B cell (primary cell): Measurements from ENCODE around the gene DKKL1. TPM values are rescaled to one million over a fixed set of nuclear protein-coding genes. Genes with fewer than 3 reads are reported as not detected.

ENCODE experiments used
- ATAC-seq: fragments of 200-7000 bp; cut with Tn5 transposase; one replicate; pipeline ENCODE4 v1.10.0; 2021; ENCODE audit warnings: low read depth, mild to moderate bottlenecking, moderate number of reproducible peaks, moderate library complexity
- CTCF ChIA-PET: fragments of 350-600 bp; sonication (Branson Sonifier 250); formaldehyde crosslinking; loops from one replicate; lab custom pipeline; 2021; ENCODE audit warnings: antibody characterized with exemption, inconsistent platforms; lab: Charles Lee
- POLR2A ChIA-PET: fragments of 350-600 bp; sonication (Branson Sonifier 250); formaldehyde crosslinking; loops from one replicate; lab custom pipeline; 2021; ENCODE audit warnings: antibody characterized with exemption; lab: Charles Lee
- DNase-seq: peaks from one replicate; pipeline ENCODE4 v3.0.0; 2013
- H2AFZ ChIP-seq: 2 replicates; pipeline ENCODE4 v1.6.1; 2012; ENCODE audit warnings: mild to moderate bottlenecking, low read depth, low read length; ENCODE audit not compliant: insufficient read depth, poor library complexity, severe bottlenecking
- H3K27ac ChIP-seq, 2 donors: 1 replicate in 1 of 2; 2 replicates in 1 of 2; pipeline ENCODE4 v1.5.1; 2012 to 2013; ENCODE audit warnings: low read length in 2 of 2, mild to moderate bottlenecking in 2 of 2, moderate library complexity in 1 of 2
- H3K27me3 ChIP-seq, 4 experiments: fragments of 200-600 bp in 1 of 4; sonication (generic) in 1 of 4; replicated peaks in 1 of 4; 1 replicate in 2 of 4; 2 replicates in 2 of 4; pipeline versions ENCODE4 v1.6.1 to v1.7.0; 2013 to 2016; ENCODE audit warnings: low read length in 3 of 4, mild to moderate bottlenecking in 2 of 4, mixed read lengths in 1 of 4, moderate library complexity in 1 of 4; ENCODE audit not compliant: insufficient read depth in 4 of 4, control insufficient read depth in 3 of 4; ENCODE audit errors: control extremely low read depth in 1 of 4
- H3K36me3 ChIP-seq, 2 experiments: replicated peaks in 1 of 2; 1 replicate in 1 of 2; 2 replicates in 1 of 2; pipeline versions ENCODE4 v1.6.1 to v1.7.1; 2013; ENCODE audit warnings: low read length in 1 of 2; ENCODE audit not compliant: insufficient read depth in 2 of 2, control insufficient read depth in 1 of 2; ENCODE audit errors: control extremely low read depth in 1 of 2, extremely low read depth in 1 of 2
- H3K4me1 ChIP-seq, 2 donors: fragments of 200-600 bp in 1 of 2; sonication (generic) in 1 of 2; 1 replicate in 1 of 2; 2 replicates in 1 of 2; pipeline versions ENCODE4 v1.5.1 to v1.6.1; 2013 to 2017; ENCODE audit warnings: low read length in 2 of 2; ENCODE audit not compliant: control insufficient read depth in 2 of 2, insufficient read depth in 2 of 2
- H3K4me2 ChIP-seq: replicated peaks from 2 replicates; pipeline ENCODE3; 2012; ENCODE audit warnings: mild to moderate bottlenecking, low read depth, low read length; ENCODE audit not compliant: poor library complexity, severe bottlenecking
- H3K4me3 ChIP-seq, 5 experiments: fragments of 200-600 bp in 1 of 5; sonication (generic) in 1 of 5; 1 replicate in 3 of 5; 2 replicates in 2 of 5; pipeline versions ENCODE4 v1.5.1 to v1.7.0; 2011 to 2016; ENCODE audit warnings: low read length in 4 of 5, mild to moderate bottlenecking in 4 of 5, low read depth in 2 of 5, control low read depth in 1 of 5, moderate library complexity in 1 of 5; ENCODE audit not compliant: insufficient read depth in 1 of 5; ENCODE audit errors: control extremely low read depth in 1 of 5, extremely low read depth in 1 of 5
- H3K79me2 ChIP-seq: fragments of 200-600 bp; sonication (generic); one replicate; pipeline ENCODE4 v1.6.0; 2016; ENCODE audit warnings: low read length; ENCODE audit not compliant: control insufficient read depth, insufficient read depth
- H3K9ac ChIP-seq: fragments of 200-600 bp; sonication (generic); 2 replicates; pipeline ENCODE4 v1.6.1; 2017; ENCODE audit warnings: mild to moderate bottlenecking, low read length, moderate library complexity
- H3K9me3 ChIP-seq, 3 donors: one replicate each; pipeline versions ENCODE4 v1.6.1 to v1.7.1; 2013; ENCODE audit warnings: low read length in 2 of 3; ENCODE audit not compliant: control insufficient read depth in 2 of 3, insufficient read depth in 1 of 3; ENCODE audit errors: control extremely low read depth in 1 of 3
- H4K20me1 ChIP-seq: 2 replicates; pipeline ENCODE4 v1.6.0; 2012; ENCODE audit warnings: mild to moderate bottlenecking, low read length; ENCODE audit not compliant: insufficient read depth, control insufficient read depth, poor library complexity, severe bottlenecking
- H3K27ac Mint-ChIP-seq: one replicate; pipeline ENCODE4 v1.8.0; 2021; ENCODE audit warnings: mixed read lengths
- H3K27me3 Mint-ChIP-seq: one replicate; pipeline ENCODE4 v1.8.0; 2021; ENCODE audit warnings: mixed read lengths
- H3K4me1 Mint-ChIP-seq: one replicate; pipeline ENCODE4 v1.8.0; 2021; ENCODE audit warnings: mixed read lengths
- H3K4me3 Mint-ChIP-seq: one replicate; pipeline ENCODE4 v1.8.0; 2021; ENCODE audit warnings: mixed read lengths
- H3K9me3 Mint-ChIP-seq: one replicate; pipeline ENCODE4 v1.8.0; 2022; ENCODE audit warnings: mixed read lengths; ENCODE audit not compliant: insufficient read depth
- EZH2 ChIP-seq: IDR thresholded peaks from 2 replicates; pipeline ENCODE4 v1.6.1; 2012; ENCODE audit warnings: borderline replicate concordance, low read depth, mild to moderate bottlenecking, moderate library complexity, low read length; ENCODE audit not compliant: insufficient read depth, poor library complexity, severe bottlenecking
- WGBS: methylation state at CpG from one replicate; pipeline ENCODE4 v1.1.5; 2013; ENCODE audit warnings: missing lambda C conversion rate; ENCODE audit not compliant: insufficient coverage; 5-methylcytosine and 5-hydroxymethylcytosine counted together
- intact Hi-C: fragments of 100-400 bp; cut with micrococcal nuclease; formaldehyde crosslinking; loops from one replicate; pipeline ENCODE4 v1.10.0; 2022
- polyA plus RNA-seq: library from polyadenylated mRNA; depleted of rRNA; stranded (reverse); fragments of >200 nt; gene quantifications from 2 replicates; pipeline ENCODE4 v1.2.3, GENCODE V29; 2012
- total RNA-seq, 2 donors: library from RNA; stranded (reverse); fragments of 120-200 nt in 1 of 2; gene quantifications; 1 replicate in 1 of 2; 2 replicates in 1 of 2; pipeline versions ENCODE4 v1.2.3 to v1.2.4, GENCODE V29; 2013 to 2022
- TF ChIP-seq, protein P1 (sequence below): fragments of 200-600 bp; IDR thresholded peaks from one replicate; pipeline ENCODE4 v1.8.0; 2022; ENCODE audit warnings: antibody characterized with exemption, mild to moderate bottlenecking

DKKL1 gene
- total and polyA plus RNA-seq, 2 donors (not counting 1 experiment from before 2014, with no cell fraction given), result 1.2 to 1.6 TPM

GRCh38 chr19:49366110-49366509 lies 2.4 kb downstream of the DKKL1 start:
- Mint-ChIP-seq H3K4me1 (peaks cover 16% of the 10 kb centered on the region), H3K27me3 (no peaks in the 10 kb centered on the region), H3K27ac (peak overlapping the region; percentile 37), H3K4me3 (peak overlapping the region; percentile 10), H3K9me3 (peaks cover 4% of the 10 kb centered on the region)
- TF ChIP-seq EZH2, result no peak
- TF ChIP-seq, protein P1, sequence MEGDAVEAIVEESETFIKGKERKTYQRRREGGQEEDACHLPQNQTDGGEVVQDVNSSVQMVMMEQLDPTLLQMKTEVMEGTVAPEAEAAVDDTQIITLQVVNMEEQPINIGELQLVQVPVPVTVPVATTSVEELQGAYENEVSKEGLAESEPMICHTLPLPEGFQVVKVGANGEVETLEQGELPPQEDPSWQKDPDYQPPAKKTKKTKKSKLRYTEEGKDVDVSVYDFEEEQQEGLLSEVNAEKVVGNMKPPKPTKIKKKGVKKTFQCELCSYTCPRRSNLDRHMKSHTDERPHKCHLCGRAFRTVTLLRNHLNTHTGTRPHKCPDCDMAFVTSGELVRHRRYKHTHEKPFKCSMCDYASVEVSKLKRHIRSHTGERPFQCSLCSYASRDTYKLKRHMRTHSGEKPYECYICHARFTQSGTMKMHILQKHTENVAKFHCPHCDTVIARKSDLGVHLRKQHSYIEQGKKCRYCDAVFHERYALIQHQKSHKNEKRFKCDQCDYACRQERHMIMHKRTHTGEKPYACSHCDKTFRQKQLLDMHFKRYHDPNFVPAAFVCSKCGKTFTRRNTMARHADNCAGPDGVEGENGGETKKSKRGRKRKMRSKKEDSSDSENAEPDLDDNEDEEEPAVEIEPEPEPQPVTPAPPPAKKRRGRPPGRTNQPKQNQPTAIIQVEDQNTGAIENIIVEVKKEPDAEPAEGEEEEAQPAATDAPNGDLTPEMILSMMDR, result no peak
- Histone ChIP-seq H3K36me3 (no peaks in the 10 kb centered on the region), H3K4me2 (no peak overlapping the region), H3K4me1 (peaks cover 31 to 38% of the 10 kb centered on the region in 2 donors), H3K27me3 (peaks cover 0 to 10% (median 3%) of the 10 kb centered on the region in 4 experiments), H4K20me1 (no peaks in the 10 kb centered on the region), H3K4me3 (no peak overlapping the region), H3K9ac (no peak overlapping the region), H2AFZ (no peak overlapping the region), H3K9me3 (peaks cover 0 to 29% (median 17%) of the 10 kb centered on the region in 3 donors), H3K27ac (no peak overlapping the region), H3K79me2 (no peaks in the 10 kb centered on the region)
- intact Hi-C loops, result no loop called here
- ChIA-PET POLR2A (interaction anchor here (0.6 kb wide), 1 partner anchor 11 kb away, joined by 7 read pairs; no protein-coding TSS in a partner anchor), CTCF (interaction anchor here (0.6 to 1.8 kb wide), 6 partner anchors 8 to 219 kb away, joined by 3 to 8 read pairs (median 4); no protein-coding TSS in a partner anchor)
- DNase-seq, result no peak
- no peak for ATAC-seq

- intact Hi-C loops, result no loop called here
- Histone ChIP-seq H3K9ac (no peak overlapping the region), H3K4me2 (no peak overlapping the region), H3K9me3 (peaks cover 0 to 22% (median 13%) of the 10 kb centered on the region in 3 donors), H4K20me1 (no peaks in the 10 kb centered on the region), H3K4me1 (peaks cover 7 to 11% of the 10 kb centered on the region in 2 donors), H3K27ac (no peak overlapping the region), H3K27me3 (no peaks in the 10 kb centered on the region), H3K79me2 (no peaks in the 10 kb centered on the region), H3K36me3 (no peaks in the 10 kb centered on the region), H3K4me3 (no peak overlapping the region), H2AFZ (no peak overlapping the region)
- CTCF ChIA-PET, result interaction anchor here (0.6 to 1.1 kb wide), 2 partner anchors 22 to 67 kb away, joined by 3 read pairs; no protein-coding TSS in a partner anchor
- H3K4me3 Mint-ChIP-seq, result no peak overlapping the region
- peaks cover 4% of the 10 kb centered on the region for H3K9me3 Mint-ChIP-seq
- POLR2A ChIA-PET, result interaction anchor here (1.0 kb wide), 2 partner anchors 15 to 53 kb away, joined by 3 to 4 read pairs; no protein-coding TSS in a partner anchor
- H3K27me3 Mint-ChIP-seq, result no peaks in the 10 kb centered on the region
- TF ChIP-seq EZH2, result no peak
- TF ChIP-seq, protein P1, result no peak
- ATAC-seq (no peak), DNase-seq (no peak)
- no peak overlapping the region for H3K27ac Mint-ChIP-seq
- peaks cover 7% of the 10 kb centered on the region for H3K4me1 Mint-ChIP-seq
- 87% methylated on average over 3 of the region's 5 CpGs for WGBS
Measured at GRCh38 chr19:49368711-49369358, 5.2 kb downstream of the DKKL1 start.
